Prostate gland (tissue), 2 donors: ENCODE data around the gene HELQ. TPM values are rescaled to one million over a fixed set of nuclear protein-coding genes. Genes with fewer than 3 reads are reported as not detected.

Experiments used
- DNase-seq: peaks from one replicate; pipeline ENCODE4 v3.0.0-alpha.2; 2019; ENCODE audit warnings: low spot score
- H3K27ac ChIP-seq, 2 donors: fragments of 200-600 bp; sonication (generic); 2 replicates each; pipeline ENCODE4 v1.5.1; 2017 to 2019
- H3K27me3 ChIP-seq: fragments of 200-600 bp; sonication (generic); replicated peaks from 2 replicates; pipeline ENCODE4 v1.5.1; 2019; ENCODE audit not compliant: insufficient read depth
- H3K36me3 ChIP-seq, 2 donors: fragments of 200-600 bp; sonication (generic); 1 replicate in 1 of 2; 2 replicates in 1 of 2; pipeline versions ENCODE4 v1.5.1 to v1.8.1; 2017 to 2019
- H3K4me1 ChIP-seq: fragments of 200-600 bp; sonication (generic); replicated peaks from 2 replicates; pipeline ENCODE4 v1.5.1; 2019
- H3K4me3 ChIP-seq, 2 donors: fragments of 200-600 bp; sonication (generic); 2 replicates each; pipeline ENCODE4 v1.5.1; 2017 to 2019
- H3K9me3 ChIP-seq: fragments of 200-600 bp; sonication (generic); 2 replicates; pipeline ENCODE4 v1.5.1; 2017
- CTCF ChIP-seq, 4 experiments: fragments of 200-600 bp in 2 of 4; fragments of 450-650 bp in 2 of 4; sonication (generic) in 2 of 4; IDR thresholded peaks; 1 replicate in 3 of 4; 2 replicates in 1 of 4; pipeline ENCODE4 v1.5.1; 2016 to 2019; ENCODE audit warnings: antibody characterized with exemption in 4 of 4, mild to moderate bottlenecking in 2 of 4, moderate library complexity in 2 of 4
- POLR2A ChIP-seq: fragments of 450-650 bp; IDR thresholded peaks from one replicate; pipeline ENCODE4 v1.6.1; 2016; ENCODE audit warnings: antibody characterized with exemption, mild to moderate bottlenecking
- POLR2AphosphoS5 ChIP-seq: sonication (generic); formaldehyde crosslinking; IDR thresholded peaks from one replicate; pipeline ENCODE4 v1.6.1; 2017; ENCODE audit warnings: antibody characterized with exemption
- WGBS: methylation state at CpG from one replicate; pipeline ENCODE4 v1.1.5; 2018; 5-methylcytosine and 5-hydroxymethylcytosine counted together
- intact Hi-C: fragments of 100-400 bp; cut with DNase I; formaldehyde crosslinking; loops from one replicate; pipeline ENCODE4 v1.14.2; 2022
- total RNA-seq, 2 donors: library from RNA; depleted of rRNA; stranded (reverse); fragments of >200 nt; gene quantifications; one replicate each; pipeline ENCODE4 v1.1.0, GENCODE V29; 2016

Gene HELQ
- total RNA-seq, 2 donors from 2014 or later = 15.5 to 20.9 TPM

- H3K4me3 ChIP-seq = no peak overlapping the region
- DNase-seq = no peak
- intact Hi-C loops = no loop called here
- WGBS = 68% methylated on average over 1 of the region's 1 CpG
- H3K27me3 ChIP-seq = no peaks in the 10 kb centered on the region
- H3K9me3 ChIP-seq = no peaks in the 10 kb centered on the region
- TF ChIP-seq POLR2AphosphoS5 (no peak), POLR2A (no peak), CTCF (IDR thresholded peaks at IDR 0.05) (no peak)
- H3K36me3 ChIP-seq = no peaks in the 10 kb centered on the region
- H3K27ac ChIP-seq = no peak overlapping the region
- no peaks in the 10 kb centered on the region for H3K4me1 ChIP-seq
Observed at GRCh38 chr4:83371936-83372335, 83.7 kb downstream of the HELQ start.

- WGBS = 96% methylated on average over 5 of the region's 5 CpGs
- Histone ChIP-seq H3K27me3 (no peaks in the 10 kb centered on the region), H3K36me3 (no peaks in the 10 kb centered on the region), H3K4me3 (no peak overlapping the region), H3K4me1 (no peaks in the 10 kb centered on the region), H3K27ac (no peak overlapping the region), H3K9me3 (no peaks in the 10 kb centered on the region)
- intact Hi-C loops = no loop called here
- TF ChIP-seq POLR2AphosphoS5 (no peak), CTCF (IDR thresholded peaks at IDR 0.05) (no peak), POLR2A (no peak)
- no peak for DNase-seq
Observed at GRCh38 chr4:83371235-83371634, 84.4 kb downstream of the HELQ start.

GRCh38 chr4:83370640-83370906 is 85.0 kb downstream of the HELQ start:
- TF ChIP-seq POLR2A = no peak
- no peak for TF ChIP-seq CTCF (IDR thresholded peaks at IDR 0.05)
- no peak for TF ChIP-seq POLR2AphosphoS5
- 79% methylated on average over 1 of the region's 1 CpG for WGBS
- DNase-seq = no peak

GRCh38 chr4:83369831-83370639 is 85.6 kb downstream of the HELQ start:
- TF ChIP-seq POLR2AphosphoS5 (no peak), POLR2A (no peak), CTCF (IDR thresholded peaks at IDR 0.05) (no peak)
- H3K27me3 ChIP-seq = no peaks in the 10 kb centered on the region
- no peak overlapping the region for H3K27ac ChIP-seq
- DNase-seq = no peak
- no peaks in the 10 kb centered on the region for H3K36me3 ChIP-seq
- 77% methylated on average over 4 of the region's 4 CpGs for WGBS
- H3K4me1 ChIP-seq = no peaks in the 10 kb centered on the region
- intact Hi-C loops = no loop called here
- no peaks in the 10 kb centered on the region for H3K9me3 ChIP-seq
- no peak overlapping the region for H3K4me3 ChIP-seq

More at GRCh38 chr4:83370640-83370906, 85.0 kb downstream of the HELQ start:
- Histone ChIP-seq H3K36me3 (no peaks in the 10 kb centered on the region), H3K27me3 (no peaks in the 10 kb centered on the region), H3K27ac (no peak overlapping the region), H3K4me1 (no peaks in the 10 kb centered on the region), H3K9me3 (no peaks in the 10 kb centered on the region), H3K4me3 (no peak overlapping the region)
- intact Hi-C loops = no loop called here

GRCh38 chr4:83364312-83364711 is 91.3 kb downstream of the HELQ start:
- H3K36me3 ChIP-seq = no peaks in the 10 kb centered on the region
- no peak for TF ChIP-seq CTCF (IDR thresholded peaks at IDR 0.05)
- no peak for TF ChIP-seq POLR2A
- TF ChIP-seq POLR2AphosphoS5 = no peak
- H3K27me3 ChIP-seq = no peaks in the 10 kb centered on the region
- no peak overlapping the region for H3K27ac ChIP-seq
- 79% methylated on average over 3 of the region's 3 CpGs for WGBS
- DNase-seq = no peak
- no peaks in the 10 kb centered on the region for H3K9me3 ChIP-seq
- no peaks in the 10 kb centered on the region for H3K4me1 ChIP-seq
- intact Hi-C loops = no loop called here
- no peak overlapping the region for H3K4me3 ChIP-seq
